GM23248 (cell line): ENCODE data around the gene DRC3.

ENCODE experiments used
- EZH2 ChIP-seq: fragments of 200-600 bp; sonication (generic); IDR thresholded peaks from 2 replicates; pipeline ENCODE4 v1.6.1; 2018; ENCODE audit warnings: antibody characterized with exemption, mild to moderate bottlenecking; ENCODE audit not compliant: insufficient read depth, poor library complexity, severe bottlenecking
- EZH2phosphoT487 ChIP-seq: fragments of 200-600 bp; sonication (generic); IDR thresholded peaks from 2 replicates; pipeline ENCODE4 v1.6.1; 2018; ENCODE audit warnings: antibody characterized with exemption, moderate library complexity, mild to moderate bottlenecking, low read depth; ENCODE audit not compliant: insufficient read depth

DNA sequence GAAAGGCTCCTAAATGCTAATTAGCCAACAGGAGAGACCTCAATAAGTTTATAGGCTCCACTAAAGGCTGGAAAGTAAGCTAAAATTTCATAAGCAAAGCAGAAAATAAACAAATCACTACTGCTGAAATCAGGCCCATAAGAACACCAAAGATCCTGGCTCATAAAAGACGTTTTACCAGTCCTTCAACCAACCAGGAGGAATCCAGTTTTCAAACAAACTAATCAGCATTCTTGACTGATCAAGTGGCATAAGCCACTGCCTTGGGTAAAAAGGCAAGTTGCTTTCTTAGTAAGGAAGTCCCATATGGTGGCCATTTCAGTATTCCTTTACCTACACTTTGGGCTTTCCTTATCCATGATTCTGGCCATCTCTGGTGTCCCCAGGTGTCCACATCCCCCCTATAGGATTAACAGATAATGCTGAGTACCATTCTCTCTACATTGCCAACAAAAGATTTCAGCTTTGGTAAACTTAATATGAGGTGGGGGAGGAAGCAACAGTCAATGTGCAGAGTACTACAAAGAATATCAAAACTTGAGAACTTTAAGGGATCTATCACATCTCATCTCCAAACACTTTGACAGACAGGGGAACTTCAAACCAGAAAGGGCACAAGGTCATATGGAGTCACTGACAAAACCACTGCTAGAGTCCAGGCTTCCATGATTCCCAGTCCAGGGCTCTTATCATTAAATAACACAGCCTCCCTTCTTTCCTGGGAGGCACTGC lies 1.8 kb upstream of the DRC3 start:
- TF ChIP-seq EZH2, result no peak
- no peak for TF ChIP-seq EZH2phosphoT487
